HG02642 (cell line): ENCODE data around the gene PI4KA.
"Not testable (repeated sequence)": the region's sequence is repeated elsewhere in the genome, so short reads cannot be mapped to it uniquely, and the experiment has no call there.

Experiments used
- ATAC-seq: cut with Tn5 transposase; IDR thresholded peaks from one replicate; pipeline ENCODE4 v1.9.1; 2021; ENCODE audit warnings: mild to moderate bottlenecking; ENCODE audit not compliant: unreplicated experiment, poor library complexity

The PI4KA gene

DNA sequence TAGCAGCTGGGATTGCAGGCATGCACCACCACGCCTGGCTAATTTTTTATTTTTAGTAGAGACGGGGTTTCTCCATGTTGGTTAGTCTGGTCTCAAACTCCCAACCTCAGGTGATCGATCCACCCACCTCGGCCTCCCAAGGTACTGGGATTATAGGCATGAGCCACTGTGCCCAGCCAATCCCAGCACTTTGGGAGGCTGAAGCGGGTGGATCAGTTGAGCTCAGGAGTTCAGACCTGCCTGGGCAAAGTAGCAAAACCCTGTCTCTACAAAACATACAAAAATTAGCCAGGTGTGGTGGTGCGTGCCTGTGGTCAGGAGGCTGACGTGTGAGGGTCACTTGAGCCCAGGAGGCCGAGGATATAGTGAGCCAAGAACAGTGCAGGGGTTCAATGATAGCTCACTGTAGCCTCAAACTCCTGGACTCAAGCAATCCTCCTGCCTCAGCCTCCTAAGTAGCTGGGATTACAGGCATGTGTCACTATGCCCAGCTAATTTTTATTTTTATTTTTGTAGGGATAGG is 36.8 kb downstream of the PI4KA start:
- not testable (repeated sequence) for ATAC-seq

DNA sequence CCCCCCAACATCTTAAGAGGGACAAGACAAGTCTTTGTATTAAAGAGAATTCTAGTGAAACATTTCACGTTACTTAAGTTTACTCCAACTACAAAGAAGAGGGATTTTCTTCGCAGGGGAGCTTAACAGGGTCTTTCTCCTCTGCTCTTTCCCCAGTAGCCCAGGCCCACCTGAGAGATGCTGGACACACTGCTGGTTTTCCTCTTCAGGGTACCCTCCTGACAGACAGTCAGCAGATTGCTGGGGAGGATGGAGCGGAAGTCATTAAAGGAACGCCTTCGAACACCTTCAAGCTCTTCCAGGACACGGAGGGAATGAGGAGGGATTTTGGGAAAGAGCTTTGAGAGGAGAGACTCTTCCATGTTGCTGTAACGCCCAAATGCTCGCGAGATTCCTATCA is 39.1 kb downstream of the PI4KA start:
- ATAC-seq: no peak

DNA sequence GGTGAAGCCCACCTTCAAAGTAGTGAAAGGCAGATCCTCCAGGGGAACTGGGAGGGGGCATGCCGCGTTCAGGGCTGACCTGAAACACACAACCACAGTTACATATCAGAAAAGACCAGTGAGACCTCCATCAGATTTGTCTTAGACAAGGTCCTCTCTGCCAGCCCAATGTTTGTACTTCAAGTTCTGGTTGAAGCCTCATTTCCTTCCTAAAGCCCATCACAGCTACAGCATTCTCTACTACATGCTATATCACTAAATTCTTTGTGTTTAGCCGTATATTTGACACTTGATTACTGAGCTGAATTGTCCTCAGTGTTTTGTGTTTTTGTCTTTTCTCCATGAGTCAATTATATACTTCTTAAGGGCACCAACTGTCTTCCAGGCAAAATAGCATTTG is 40.1 kb downstream of the PI4KA start:
- ATAC-seq: no peak

DNA sequence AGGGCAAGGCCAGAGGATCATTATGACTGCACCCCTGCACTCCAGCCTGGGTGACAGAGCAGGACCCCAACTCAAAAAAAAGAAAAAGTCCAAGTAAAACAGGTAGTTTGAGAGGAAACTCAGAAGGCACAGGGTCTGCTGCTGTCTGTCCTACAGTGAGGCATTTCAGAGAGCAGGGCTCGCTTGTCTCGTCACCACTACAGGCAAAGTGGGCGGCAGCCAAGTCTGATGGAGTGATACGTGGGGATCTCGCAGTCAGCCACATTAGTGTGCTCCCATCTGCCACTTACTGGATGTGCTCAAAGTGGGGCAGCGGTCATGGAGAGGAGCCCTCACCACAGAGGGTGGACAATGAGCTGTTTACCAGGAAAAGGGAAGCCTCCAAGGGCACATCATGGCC is 42.1 kb downstream of the PI4KA start:
- ATAC-seq: no peak

DNA sequence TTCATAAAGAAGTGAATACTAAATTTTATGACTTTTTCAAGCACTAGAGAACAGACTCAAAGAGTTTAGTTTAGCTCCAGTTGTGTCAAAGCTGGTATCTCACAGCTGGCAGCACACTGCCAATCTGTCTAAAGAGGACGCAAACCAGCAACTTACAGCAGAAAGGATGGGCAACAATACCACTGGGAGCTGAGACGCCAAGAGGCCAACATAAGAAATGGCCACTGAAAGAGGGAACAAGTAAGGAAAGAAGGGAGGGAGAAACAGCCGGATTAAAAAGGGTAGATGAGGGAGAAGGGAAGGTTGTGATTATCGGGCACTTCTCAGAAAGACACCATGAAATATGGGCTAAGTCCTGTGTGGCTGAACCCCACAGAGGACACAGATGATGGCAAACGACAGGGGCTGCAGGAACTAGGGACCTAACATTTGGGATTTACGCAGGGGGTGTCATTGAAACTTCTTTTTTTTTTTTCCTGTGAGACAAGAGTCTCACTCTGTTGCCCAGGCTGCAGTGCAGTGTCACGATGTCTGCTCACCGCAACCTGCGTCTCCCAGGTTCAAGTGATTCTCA is 43.0 kb downstream of the PI4KA start:
- no peak for ATAC-seq

DNA sequence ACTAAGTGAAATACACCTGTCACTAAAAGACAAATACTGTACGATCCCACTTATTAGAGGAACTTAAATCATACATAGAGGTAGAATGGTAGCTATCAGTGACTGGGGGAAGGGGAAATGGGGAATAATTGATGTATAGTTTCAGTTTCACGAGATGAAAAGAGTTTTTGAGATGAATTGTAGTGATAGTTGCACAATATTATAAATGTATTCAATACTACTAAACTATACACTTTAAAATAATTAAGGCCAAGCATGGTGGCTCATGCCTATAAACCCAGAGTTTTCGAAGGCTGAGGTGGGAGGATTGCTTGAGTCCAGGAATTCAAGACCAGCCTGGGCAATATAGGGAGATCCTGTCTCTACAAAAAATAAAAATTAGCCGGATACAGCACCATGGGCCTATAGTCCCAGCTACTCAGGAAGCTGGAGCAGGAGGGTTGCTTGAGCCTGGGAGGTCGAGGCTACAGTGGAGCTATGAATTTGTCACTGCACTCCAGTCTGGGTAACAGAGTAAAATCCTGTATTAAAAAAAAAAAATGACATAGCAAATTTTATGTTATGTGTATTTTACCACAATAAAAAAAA is 44.3 kb downstream of the PI4KA start:
- no peak for ATAC-seq

DNA sequence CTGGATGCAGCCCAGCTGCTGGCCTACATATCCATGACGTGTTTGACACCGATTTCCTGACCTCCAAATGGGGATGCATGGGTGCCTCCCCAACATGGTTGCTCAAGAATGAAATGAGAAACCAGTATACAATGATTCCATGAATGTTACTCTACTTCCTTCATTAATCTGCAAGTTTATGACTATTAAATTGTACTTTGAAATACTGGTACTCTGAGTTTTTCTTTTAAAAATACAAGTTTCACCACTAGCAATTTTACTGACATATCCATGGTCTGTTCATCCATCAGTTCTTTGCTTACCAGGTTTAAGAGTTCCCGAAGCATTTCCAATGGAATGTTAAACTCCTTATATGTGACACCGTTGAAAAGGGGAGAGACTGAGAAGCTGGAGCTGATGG is 45.6 kb downstream of the PI4KA start:
- no peak for ATAC-seq

DNA sequence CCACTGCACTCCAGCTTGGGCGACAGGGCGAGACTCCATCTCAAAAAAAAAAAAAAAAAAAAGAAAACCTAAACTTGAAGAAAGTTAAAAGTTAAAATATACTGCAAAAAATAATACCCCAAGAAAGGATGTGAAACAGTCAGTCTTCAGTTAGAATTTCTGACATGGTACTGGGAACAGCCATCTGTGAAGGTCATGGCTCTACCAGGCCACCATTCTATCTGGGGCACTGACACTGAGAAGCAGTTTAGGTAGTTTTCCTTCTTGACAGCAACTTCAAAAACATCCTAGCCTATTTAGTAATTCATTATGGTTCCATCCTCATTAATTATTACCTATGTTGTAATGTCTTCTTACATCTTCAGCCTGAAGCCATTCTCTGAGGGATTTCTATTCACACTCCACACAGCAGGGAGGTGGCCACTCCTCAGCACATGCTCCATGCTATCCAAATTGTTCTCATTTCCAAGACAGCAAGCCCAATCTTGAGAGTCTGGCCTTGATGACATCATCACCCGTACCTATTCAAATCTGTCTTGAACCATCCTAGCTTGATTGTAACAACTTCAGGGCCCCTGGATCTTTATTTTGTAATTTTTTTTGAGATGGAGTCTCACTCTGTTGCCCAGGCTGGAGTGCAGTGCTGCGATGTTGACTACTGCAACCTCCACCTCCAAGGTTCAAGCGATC is 46.5 kb downstream of the PI4KA start:
- ATAC-seq: no peak

DNA sequence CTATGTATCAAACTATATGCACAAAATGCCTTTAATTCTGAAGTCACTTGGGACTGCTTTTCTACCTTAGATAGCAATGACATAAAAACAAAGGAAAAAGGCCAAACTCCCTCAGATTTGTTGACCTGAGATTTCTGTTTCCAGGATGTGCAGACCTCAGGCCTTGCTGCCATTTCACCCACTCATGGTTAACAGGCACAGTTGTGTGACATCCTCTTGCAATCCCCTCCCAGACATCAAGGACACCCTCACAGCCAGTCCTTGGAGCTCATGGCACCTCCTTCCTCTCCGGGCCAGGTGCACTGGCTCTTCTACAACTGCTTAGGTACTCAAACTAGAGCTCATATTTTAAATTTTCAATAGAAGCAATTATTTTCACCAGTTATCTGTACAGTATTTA is 47.4 kb downstream of the PI4KA start:
- ATAC-seq: no peak

DNA sequence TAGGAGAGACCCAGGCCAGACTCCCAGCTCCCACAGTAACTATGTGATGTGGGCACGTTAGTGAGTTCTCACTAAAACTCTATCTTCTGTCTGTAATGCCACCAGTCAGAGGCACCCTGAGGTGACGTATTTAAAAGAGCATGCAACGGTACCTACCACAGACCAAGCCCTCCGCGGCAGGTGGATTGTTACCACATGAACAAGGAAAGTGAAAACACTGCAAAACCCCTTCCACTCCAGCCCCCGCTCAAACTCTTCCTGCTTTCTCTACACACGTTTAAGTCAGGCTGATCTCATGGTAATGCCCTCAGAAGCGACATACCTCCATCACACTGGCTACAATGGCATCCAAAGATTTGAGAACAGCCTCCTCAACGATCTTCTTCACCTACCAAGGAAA is 48.0 kb downstream of the PI4KA start:
- ATAC-seq: no peak

DNA sequence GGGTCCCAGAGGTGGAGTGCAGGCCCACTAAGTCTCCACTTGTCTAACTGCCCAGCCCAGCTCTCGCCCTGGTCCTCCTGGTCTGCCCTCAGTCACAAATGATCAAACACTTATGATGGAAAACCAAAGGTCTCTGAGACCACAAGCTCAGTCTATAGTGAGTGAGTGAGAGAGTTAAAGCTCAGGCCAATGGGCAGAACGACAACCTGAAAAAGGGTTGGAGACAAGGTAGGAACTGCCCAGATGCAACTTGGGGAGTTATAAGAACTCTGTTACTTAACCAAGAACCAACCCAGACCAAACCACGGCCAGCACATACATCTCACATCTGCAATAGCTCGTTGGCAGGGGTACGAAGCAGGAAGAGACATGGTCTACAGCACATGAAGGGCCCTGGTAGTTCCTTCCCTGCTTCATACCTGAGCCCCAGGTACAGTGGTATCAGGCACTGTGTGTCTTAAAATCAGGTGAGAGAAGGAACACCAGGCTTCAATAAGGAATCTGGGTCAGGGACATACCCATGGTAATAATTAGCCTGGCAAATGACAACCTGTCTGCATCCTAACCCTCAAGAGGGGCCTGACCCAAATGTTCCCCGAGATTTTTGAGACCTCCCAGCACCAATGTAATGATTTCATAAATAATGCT is 48.9 kb downstream of the PI4KA start:
- ATAC-seq: no peak

DNA sequence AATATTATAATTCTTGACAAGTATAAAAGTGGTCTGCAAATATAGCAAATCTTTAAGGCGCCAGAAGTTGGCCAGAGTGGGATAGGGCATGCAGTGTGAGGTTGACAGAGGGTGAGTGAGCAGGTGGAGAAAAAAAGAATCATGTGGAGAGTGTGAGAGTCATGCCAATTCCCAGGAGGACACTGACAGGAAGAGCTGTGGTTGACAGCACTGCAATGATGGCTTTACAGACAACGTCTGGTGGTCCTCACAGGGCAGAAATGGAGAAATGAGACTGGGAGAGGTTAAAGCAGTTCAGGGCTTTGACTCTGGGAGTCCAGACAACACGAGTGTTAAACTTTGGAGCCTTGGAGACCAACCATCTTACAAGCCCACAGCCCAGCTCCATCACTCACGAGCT is 49.8 kb downstream of the PI4KA start:
- no peak for ATAC-seq

DNA sequence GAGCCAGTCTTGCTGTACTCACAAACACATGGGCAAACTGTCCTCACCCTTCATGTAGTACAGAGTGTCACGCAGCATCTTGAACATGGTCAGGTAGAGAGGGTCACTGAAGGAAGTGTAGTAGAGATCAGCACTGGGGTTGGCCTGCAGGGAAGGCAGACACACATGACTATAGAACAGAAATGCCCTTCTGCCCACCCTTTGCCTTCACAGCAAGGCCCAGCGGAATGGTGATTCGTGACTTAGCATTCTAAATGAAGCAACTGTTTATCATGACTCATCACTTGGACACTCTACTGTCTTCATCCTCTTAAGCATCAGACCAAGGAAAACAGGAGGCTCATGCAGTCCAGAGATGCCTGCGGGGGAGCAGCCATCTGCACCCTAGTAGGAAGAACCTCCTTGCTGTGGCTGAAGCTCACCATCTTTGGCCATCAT is 51.3 kb downstream of the PI4KA start:
- no peak for ATAC-seq

DNA sequence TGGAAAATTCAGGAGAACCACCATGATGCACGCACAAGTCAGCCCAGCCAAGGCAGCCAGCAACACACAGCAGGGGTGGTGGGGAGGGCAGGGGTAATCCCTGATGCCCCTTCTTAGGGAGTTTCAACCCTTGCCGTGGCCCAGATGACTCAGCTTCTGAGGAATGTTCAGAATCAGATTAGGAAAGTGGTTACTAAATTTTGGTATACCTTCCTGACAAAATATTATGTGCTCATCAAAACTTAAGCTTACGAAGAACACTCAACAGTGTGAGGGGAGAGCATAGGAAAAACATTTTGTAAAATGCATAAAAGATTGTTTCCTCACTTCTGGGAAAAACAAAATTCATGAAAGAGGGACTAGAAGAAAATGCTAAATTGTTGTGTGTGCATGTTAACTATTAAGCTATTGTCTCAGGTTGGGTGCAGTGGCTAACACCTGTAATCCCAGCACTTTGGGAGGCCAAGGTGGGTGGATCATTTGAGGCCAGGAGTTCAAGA is 52.6 kb downstream of the PI4KA start:
- no peak for ATAC-seq

DNA sequence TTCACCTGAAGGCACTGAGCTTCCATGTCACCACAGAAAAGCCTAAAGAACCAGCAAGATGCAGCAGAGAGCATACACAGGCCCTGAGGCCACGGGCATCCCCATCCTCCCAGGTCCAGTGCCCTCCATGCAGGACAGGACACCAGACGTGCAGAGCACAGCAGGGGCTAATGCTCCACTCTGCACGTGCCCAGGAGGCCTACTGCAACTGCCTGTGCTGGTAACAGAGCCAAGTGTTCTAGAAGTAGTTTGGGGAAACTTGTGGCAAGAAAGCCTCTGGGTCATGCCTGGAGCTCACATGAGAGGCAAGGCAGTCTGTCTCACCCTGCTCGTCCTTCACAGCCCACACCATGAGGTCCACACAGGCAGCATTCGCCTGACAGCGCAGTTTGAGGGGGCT is 54.0 kb downstream of the PI4KA start:
- ATAC-seq: no peak

DNA sequence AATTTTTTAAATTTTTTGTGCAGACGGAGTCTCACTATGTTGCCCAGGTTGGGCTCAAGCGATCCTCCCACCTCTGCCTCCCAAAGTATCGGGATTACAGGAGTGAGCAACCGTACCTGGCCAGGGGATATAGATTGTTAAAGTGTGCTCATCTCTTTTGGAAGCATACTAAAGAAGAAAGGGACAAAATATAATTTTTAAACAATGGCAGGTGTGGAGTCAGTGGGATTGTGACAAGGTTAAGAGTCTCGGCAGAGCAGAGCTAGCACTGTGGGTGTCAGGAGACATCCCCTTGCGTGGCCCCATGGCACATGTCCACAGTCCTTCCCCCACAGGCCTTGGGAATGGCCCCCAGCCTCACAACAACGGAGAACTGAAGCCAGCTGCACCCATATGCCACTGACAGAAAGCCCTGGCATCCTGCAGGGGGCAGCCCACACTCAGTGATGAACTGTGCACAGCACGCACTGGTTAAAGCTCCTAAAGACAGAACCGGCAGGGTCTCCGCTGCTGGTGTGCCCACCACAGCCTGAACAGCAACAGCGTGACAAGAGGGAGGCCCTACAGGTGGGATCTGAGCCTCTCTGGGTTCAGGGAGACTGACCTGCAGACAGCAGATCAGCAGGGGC is 54.8 kb downstream of the PI4KA start:
- ATAC-seq: no peak

DNA sequence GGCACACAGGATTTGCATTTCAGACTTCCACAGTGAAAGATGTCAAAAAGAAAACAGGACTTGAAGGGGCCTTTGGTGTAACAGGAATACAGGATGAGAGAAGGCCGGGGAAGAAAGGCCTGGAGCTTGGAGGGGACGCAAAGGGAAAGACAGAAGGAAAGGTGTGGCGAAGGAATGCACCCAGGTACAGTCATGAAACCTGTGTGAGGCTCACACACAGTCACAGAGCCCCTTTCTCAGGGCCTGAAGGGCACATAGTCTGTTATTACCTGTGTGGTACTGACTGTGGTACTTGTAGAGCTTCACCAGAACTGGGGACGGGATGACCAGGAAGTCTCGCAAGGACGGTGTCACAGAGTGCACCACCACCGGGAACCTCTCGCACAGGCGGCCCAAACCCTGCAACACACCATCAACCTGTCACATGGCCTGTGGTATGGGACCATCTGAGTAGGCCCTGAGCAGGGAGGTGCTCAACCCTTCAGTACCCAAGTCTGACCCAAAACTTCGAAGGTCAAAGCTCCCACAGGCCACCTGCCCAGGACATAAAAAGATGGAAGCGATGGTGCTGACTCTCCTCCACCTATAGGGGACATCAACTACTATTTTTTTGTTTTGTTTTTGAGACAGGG is 55.6 kb downstream of the PI4KA start:
- ATAC-seq: no peak

DNA sequence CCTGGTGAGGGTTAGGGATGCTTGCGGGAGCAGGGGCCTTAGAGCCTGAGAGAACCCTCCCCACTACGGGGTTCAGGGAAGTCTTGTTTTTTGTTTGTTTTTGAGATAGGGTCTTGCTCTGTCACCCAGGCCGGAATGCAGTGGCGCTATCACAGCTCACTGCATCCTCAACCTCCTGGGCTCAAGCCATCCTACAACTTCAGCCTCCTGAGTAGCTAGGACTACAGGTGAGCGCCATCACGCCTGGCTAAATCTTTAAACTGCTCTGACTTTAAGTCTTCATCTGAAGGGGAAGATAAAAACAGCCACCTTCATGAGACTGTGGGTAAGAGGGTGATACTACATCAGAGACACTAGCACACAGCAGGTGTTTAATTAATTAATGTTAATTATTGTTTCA is 56.2 kb downstream of the PI4KA start:
- no peak for ATAC-seq

DNA sequence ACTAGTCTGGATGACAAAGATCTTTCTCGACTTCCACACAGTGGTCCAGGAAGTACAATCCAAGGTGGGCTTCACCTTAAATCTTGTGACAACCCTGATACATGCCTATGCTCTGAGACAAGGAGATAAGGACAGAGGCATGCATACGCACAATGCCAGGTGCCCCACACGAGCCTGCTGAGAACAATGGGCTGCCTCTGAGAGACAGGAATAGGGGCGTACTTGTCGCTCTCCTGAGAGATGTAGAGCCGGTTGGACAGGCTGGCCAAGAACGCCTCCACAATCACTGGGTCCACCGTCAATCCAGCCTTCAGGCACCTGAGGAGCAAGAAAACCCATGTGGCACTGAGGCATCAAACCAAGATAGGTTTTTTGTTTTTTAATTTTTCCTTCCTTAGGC is 59.2 kb downstream of the PI4KA start:
- ATAC-seq: no peak

DNA sequence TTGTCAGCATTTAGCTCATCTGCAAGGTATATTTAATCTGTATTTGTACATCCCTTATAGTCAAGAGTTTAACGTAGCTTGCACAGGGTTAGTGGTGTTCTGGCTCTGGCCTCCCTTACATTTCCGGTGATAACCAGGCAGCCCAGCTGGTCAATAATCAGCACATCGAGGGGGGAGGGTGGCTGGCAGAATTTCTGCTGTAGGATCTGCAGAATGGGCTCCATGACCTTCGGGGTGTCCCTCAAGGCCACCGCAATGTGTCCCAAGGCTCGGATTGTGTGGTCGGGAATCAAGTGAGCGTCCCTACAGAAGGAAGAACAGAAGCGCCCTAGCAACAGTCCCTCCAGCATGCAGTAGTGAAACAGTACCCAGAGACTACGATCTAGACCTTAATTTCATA is 59.6 kb downstream of the PI4KA start:
- ATAC-seq: no peak
